CMK (cell line): Measurements from ENCODE around the gene PAN3.
"Not testable (repeated sequence)": the region's sequence is repeated elsewhere in the genome, so short reads cannot be mapped to it uniquely, and the experiment has no call there.

Source experiments
- DNase-seq: peaks from one replicate; pipeline ENCODE4 v3.0.0-alpha.2; 2010; ENCODE audit warnings: low read depth

PAN3 gene

GRCh38 chr13:28136916-28137315 lies 1.4 kb upstream of the PAN3 start:
- no peak for DNase-seq

- no peak for DNase-seq
These were observed 749 bp upstream of the PAN3 start for GRCh38 chr13:28137596-28137995.

DNA sequence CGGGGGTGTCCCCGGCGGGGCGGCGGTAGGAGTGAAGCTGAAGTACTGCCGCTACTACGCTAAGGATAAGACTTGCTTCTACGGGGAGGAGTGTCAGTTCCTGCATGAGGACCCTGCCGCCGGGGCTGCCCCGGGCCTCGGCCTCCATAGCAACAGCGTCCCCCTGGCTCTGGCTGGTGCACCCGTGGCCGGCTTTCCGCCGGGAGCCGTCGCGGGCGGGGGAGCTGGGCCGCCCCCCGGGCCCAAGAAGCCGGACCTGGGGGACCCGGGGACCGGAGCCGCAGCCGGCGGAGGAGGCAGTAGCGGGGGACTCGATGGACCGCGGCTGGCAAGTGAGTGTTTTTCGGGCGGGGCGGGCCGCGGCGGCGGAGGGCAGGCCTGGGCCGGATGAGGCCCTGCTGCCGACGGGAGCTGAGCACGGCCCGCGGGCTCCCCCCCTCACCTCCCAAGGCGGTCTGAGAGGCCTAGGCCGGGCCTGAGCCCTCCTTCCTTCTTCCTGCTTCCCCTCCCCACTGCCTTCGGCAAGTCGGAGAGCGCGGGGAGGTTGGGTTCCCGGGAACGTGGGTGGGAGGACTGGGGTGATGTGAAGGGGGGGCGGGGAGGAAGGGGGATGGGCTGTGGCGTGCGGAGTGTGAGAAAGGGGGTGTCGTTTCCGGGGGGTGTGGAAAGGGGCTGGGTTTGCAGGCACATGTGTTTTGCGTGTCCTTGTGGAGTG lies 568 bp downstream of the PAN3 start:
- peak; percentile 80 for DNase-seq

GRCh38 chr13:28140433-28141125 lies 2.2 kb downstream of the PAN3 start:
- no peak for DNase-seq

- DNase-seq = not testable (repeated sequence)
These were observed 3.2 kb downstream of the PAN3 start for GRCh38 chr13:28141542-28141941.

- no peak for DNase-seq
These were observed 6.7 kb downstream of the PAN3 start for GRCh38 chr13:28145049-28145448.

DNA sequence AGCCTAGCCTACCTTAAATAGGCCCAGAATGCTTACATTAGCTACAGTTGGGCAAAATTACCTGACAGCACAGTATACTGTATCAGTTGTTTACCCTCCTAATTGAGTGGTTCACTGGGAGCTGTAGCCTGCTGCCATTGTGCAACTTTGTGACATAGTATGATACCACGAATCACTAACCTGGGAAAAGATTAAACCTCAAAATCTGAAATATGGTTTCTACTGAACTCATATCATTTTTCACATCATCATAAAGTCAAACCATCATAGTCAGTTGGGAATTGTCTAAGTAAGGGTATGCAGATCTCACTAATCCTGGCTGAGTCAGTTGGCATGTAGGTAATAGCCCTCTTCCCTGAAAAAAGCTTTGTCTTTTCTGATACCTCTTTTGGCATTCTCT lies 9.2 kb downstream of the PAN3 start:
- no peak for DNase-seq

DNA sequence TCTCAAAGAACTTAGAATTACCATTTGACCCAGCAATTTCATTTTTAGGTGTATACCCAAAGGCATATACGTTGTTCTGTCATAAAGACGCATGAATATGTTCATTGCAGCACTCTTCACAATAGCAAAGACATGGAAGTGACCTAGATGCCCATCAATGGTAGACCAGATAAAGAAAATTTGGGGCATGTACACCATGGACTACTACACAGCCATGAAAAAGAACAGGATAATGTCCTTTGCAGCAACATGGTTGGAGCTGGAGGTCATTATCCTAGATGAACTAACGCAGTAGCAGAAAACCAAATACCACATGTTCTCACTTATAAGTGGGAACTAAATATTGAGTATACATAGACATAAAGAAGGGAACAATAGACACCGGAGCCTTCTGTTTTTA lies 20.7 kb downstream of the PAN3 start:
- DNase-seq = no peak

GRCh38 chr13:28161370-28161769 lies 23.0 kb downstream of the PAN3 start:
- DNase-seq = no peak

DNA sequence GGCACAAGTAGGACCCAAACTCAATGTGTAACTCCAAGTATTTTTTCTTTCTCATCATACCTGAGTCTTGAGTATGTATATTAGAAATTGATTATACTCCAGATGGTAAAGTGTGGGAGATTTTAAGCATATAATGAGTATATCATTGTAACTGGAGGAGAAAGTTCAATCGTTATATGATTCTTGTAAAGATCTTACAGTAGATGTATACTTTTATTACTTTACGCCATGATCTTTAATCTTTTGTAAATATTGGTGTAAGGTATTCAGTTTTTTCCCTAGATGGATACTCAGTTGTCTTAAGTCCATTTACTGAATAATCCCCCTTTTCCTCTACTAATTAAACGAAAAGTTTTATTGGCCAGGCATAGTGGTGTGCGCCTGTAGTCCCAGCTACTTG lies 25.2 kb downstream of the PAN3 start:
- no peak for DNase-seq

GRCh38 chr13:28166257-28166656 lies 27.9 kb downstream of the PAN3 start:
- DNase-seq = no peak

DNA sequence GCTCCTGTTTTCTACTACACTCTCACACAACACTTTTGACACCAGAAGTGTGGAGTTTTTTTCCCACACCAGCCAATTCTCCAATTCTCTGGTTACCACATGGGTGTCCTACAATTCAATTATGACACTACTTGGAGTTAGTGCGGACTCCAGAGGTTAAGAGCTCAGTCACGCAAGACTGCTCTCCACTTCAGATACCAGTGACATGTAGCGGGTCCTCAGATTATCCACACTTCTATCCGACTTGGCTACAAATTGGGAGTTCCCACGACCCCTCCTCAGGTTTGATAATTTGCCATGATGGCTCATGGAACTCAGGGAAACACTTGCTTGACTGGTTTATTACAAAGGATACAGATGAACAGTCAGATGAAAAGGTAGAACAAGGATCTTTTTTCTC lies 32.9 kb downstream of the PAN3 start:
- no peak for DNase-seq

DNA sequence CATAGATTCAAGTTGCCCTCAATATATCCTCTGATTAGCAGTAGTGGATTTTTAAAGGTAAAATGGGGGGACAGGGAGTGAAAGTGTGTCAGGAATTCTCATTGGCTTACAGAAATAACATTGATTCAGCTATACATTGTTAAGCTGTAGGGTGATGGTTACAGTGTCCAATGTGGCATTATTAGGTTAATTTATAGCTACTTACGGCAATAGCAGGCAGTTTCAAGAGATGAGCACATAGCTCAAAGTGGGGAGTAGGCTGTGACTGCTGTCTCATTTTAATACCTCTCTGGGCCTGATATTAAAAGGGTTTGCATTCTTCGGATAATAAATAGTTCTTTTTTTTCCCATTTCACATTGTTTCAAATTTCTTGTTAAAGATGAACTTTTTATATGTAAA lies 34.6 kb downstream of the PAN3 start:
- DNase-seq = no peak

DNA sequence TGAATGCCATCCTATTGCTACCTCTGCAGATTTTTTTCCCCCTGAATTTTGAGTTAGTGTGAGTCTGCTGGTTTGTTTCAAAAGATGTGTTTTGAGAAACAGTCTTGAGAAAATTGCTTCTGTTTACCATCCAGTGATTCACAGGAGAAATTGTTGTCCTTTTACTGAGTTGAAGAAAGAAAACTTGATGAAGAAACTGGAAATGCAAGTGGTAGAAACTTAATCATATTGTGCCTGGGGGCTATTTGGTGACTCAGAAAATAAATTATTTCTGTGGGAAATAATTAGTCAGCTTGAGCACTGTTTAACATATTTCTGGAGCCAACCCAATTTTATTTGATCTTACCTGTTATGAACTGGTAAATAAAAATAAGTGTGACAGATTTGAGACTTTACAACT lies 35.4 kb downstream of the PAN3 start:
- DNase-seq = no peak

DNA sequence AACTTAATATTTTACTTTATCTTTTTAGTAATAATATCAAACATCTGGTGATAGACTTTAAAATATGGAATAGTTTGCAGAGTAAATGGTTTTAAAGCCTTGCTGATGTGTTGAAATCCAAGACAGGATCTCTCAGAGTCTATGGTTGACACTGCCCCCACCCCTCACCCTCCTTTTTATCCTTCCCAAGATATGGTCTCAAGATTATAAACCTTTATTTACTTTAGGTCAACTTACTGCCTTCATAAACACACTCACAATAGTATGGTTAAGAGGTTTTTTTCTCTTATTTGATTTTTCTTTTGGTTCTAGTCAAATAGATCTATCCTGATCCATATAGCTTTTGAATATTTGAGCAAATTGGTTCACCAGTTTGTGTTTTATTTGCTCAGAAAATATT lies 39.0 kb downstream of the PAN3 start:
- no peak for DNase-seq

GRCh38 chr13:28177877-28178276 lies 39.5 kb downstream of the PAN3 start:
- DNase-seq = no peak

DNA sequence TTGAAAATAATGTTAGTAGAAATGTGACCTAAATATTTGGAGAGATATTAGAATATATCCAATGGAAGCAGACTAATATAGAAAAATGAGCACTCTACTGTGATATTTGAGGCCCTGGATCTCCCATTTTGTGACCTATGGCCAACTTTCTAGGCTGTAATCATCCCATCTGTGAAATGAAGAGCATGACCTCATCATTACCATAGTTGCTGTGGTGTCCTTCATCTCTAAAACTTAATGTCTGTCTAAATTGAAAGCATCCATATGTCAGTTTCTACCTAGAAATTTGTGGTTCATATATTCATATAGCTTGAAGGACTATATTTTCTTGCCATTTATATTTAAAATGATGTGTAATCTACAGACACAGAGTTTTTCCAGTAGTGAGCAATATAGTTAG lies 41.6 kb downstream of the PAN3 start:
- no peak for DNase-seq

DNA sequence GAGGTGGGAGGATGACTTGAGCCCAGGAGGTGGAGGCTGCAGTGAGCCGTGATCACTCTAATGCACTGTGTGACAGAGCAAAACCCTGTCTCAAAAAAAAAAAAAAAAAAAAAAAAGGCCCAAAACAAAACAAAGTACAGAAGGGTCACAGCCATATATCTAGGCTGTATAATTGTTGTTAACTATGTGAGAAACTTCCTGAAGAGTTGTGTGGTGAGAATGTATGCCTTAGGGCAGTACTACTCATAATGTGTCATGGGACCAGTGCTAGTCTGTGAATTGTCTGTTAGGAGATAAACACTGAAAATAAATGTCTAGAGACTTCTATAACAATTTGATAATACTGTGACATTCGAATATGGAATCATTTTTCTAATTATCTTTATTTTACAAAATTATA lies 43.1 kb downstream of the PAN3 start:
- DNase-seq = no peak

DNA sequence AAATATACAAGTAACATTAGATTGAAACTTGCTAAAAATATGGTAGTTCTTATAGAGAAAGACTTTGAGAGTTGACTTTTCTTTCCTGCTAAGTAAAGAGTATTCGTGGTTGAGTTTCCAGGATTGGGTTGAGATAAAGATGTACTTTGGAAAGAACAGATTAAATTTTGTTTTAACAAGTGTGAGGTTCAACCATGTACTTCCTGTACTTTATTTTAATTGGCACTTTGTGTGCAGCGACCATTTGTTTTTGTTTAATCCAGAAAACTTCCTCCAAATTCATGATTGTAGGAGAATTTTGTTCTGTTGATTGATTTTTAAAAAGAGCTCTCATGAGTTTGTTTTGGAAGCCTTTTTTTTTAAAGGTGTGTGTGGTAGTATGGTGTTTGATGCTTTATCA lies 46.9 kb downstream of the PAN3 start:
- DNase-seq = no peak

DNA sequence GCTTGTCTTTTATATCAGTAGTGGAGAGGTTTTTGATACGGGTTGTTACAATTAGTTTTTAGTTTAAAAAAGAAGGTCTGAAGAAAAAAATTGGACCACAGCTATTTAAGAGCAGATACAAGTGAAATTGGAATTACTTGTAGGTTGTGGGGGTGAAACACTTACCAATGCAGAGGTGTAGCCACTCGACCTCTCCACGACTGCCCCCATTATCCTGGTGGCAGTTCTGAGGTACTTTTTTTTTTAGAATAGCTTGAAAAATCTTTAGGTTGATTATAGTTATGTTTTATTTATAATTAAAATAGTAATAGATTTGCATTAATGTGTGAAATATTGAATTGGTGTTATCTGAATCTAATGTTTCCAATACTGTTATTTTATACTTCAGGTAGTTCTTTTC lies 60.7 kb downstream of the PAN3 start:
- no peak for DNase-seq

DNA sequence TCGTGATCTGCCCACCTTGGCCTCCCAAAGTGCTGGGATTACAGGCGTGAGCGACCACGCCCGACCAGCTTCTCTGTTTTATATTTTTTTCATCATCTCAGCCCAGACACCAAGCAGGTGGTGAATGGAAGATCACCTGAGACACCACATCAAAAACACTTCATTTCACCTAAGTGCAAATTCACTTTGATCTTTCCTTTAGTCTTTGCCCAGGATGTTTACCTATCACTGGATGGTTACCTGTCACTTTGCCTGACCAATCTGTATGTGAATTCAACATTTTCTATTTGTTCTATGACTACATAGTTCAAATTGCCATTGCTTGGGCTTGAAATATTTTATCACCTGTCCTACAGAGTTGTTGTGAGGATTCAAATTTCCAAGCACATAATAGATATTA lies 65.7 kb downstream of the PAN3 start:
- DNase-seq = no peak

- no peak for DNase-seq
These were observed 66.5 kb downstream of the PAN3 start for GRCh38 chr13:28204690-28205443.

GRCh38 chr13:28218679-28219078 lies 80.3 kb downstream of the PAN3 start:
- DNase-seq = no peak
